ENCODE measurements around the gene DLX3.

- TF ChIP-seq, protein P1, sequence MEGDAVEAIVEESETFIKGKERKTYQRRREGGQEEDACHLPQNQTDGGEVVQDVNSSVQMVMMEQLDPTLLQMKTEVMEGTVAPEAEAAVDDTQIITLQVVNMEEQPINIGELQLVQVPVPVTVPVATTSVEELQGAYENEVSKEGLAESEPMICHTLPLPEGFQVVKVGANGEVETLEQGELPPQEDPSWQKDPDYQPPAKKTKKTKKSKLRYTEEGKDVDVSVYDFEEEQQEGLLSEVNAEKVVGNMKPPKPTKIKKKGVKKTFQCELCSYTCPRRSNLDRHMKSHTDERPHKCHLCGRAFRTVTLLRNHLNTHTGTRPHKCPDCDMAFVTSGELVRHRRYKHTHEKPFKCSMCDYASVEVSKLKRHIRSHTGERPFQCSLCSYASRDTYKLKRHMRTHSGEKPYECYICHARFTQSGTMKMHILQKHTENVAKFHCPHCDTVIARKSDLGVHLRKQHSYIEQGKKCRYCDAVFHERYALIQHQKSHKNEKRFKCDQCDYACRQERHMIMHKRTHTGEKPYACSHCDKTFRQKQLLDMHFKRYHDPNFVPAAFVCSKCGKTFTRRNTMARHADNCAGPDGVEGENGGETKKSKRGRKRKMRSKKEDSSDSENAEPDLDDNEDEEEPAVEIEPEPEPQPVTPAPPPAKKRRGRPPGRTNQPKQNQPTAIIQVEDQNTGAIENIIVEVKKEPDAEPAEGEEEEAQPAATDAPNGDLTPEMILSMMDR (IDR thresholded peaks at IDR 0.05; ENCODE audit: low read depth, low read length, missing input control): no peak
- TF ChIP-seq GABPA (IDR thresholded peaks at IDR 0.05 in 1 of 2, conservative IDR thresholded peaks at IDR 0.05 in 1 of 2) (no peak), RAD21 (IDR thresholded peaks at IDR 0.05) (no peak), TAF1 (conservative IDR thresholded peaks at IDR 0.05) (no peak), EGR1 (IDR thresholded peaks at IDR 0.05; ENCODE audit: low read depth in 2 of 2) (no peak), YY1 (IDR thresholded peaks at IDR 0.05) (no peak), NR2F2 (IDR thresholded peaks at IDR 0.05) (no peak), JUND (IDR thresholded peaks at IDR 0.05) (no peak), FOXA2 (IDR thresholded peaks at IDR 0.05) (no peak), MAX (IDR thresholded peaks at IDR 0.05) (no peak)
- TF ChIP-seq, protein P2, sequence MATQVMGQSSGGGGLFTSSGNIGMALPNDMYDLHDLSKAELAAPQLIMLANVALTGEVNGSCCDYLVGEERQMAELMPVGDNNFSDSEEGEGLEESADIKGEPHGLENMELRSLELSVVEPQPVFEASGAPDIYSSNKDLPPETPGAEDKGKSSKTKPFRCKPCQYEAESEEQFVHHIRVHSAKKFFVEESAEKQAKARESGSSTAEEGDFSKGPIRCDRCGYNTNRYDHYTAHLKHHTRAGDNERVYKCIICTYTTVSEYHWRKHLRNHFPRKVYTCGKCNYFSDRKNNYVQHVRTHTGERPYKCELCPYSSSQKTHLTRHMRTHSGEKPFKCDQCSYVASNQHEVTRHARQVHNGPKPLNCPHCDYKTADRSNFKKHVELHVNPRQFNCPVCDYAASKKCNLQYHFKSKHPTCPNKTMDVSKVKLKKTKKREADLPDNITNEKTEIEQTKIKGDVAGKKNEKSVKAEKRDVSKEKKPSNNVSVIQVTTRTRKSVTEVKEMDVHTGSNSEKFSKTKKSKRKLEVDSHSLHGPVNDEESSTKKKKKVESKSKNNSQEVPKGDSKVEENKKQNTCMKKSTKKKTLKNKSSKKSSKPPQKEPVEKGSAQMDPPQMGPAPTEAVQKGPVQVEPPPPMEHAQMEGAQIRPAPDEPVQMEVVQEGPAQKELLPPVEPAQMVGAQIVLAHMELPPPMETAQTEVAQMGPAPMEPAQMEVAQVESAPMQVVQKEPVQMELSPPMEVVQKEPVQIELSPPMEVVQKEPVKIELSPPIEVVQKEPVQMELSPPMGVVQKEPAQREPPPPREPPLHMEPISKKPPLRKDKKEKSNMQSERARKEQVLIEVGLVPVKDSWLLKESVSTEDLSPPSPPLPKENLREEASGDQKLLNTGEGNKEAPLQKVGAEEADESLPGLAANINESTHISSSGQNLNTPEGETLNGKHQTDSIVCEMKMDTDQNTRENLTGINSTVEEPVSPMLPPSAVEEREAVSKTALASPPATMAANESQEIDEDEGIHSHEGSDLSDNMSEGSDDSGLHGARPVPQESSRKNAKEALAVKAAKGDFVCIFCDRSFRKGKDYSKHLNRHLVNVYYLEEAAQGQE (IDR thresholded peaks at IDR 0.05): no peak
- TF ChIP-seq, protein P3, sequence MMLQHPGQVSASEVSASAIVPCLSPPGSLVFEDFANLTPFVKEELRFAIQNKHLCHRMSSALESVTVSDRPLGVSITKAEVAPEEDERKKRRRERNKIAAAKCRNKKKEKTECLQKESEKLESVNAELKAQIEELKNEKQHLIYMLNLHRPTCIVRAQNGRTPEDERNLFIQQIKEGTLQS (IDR thresholded peaks at IDR 0.05): no peak
Measured at GRCh38 chr17:49941427-49941826, 53.6 kb downstream of the DLX3 start.
